A549 treated with CpdA at 1 μM for 4 hours (cell line): ENCODE results near the gene VAT1. TPM values are rescaled to one million over a fixed set of nuclear protein-coding genes. Genes with fewer than 3 reads are reported as not detected.

ENCODE experiments used
- total RNA-seq: library from RNA; stranded (reverse); fragments of 200-300 nt; extraction: Qiagen RNA extraction; gene quantifications from 5 replicates; pipeline ENCODE4 v1.2.3, GENCODE V29; 2022; ENCODE audit warnings: low read depth

VAT1 gene
- 202 to 235 TPM (median 227 TPM) in 5 replicates for total RNA-seq

GRCh38 chr17:43021741-43022512 is at the start of gene VAT1:
TSS of gene VAT1 (minus strand) at chr17:43022385. CDS start at chr17:43022322, 63 bp downstream.

DNA sequence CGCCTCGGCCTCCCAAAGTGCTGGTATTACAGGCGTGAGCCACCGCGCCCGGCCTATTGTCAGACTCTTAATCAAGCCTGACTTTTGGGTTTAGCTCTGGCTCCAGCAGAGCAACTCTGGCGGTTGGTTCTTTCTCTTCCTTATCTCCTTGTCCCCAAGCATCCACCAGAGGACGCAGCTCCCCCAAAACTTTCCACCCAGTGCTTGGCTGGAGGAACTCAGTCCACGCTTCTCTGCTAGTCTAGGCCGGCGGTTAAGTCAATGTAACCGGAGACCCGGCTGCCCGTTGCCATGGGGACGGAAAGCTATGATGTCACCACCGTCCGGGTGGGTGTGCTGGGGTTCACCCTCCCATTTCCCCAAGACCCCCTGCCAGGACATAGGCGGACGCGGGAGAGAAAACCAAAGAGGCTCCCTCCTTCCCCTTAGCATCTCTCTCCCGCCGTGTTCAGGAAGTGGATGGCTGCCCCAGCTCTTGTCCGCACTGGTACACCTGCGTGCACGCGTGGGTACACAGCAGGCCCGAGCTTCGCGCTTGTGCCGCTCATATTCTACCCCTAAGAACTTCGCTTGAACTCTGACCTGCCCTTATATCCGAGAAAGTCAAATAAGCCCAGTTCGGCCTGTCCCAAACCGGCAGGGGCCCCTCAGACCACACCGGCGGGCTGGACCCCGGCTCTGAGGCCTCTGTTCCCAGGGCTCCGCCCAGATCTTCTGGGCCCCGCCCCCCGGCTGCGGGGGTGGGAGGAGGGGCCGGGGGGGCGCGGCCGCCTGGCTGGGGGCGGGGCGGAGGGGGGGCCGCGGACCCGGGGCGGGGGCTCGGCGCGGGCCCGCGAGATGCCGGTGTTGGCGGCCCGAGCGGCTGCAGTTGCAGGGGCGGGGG is 2.5 kb upstream of the VAT1 start, which contains the start of gene RND2:
Gene RND2, plus strand, starts transcription at position 825 of the 883 bp plus-strand sequence. CDS start 117 bp downstream, outside the sequence.

GRCh38 chr17:43006639-43007551 is 15.3 kb downstream of the VAT1 start, which contains the start of gene IFI35:
TSS of gene IFI35 (plus strand) at chr17:43006784. CDS start at chr17:43006948, 164 bp downstream.

GRCh38 chr17:42997984-42998938 is 23.9 kb downstream of the VAT1 start, which contains the start of gene RPL27:
TSS of gene RPL27 (plus strand) at chr17:42998419. CDS start at chr17:42998751, 332 bp downstream.

GRCh38 chr17:42980274-42980765 is 41.9 kb downstream of the VAT1 start, which contains the start of gene RUNDC1:
TSS of gene RUNDC1 (plus strand) at chr17:42980565. CDS start at chr17:42980577, 12 bp downstream.

DNA sequence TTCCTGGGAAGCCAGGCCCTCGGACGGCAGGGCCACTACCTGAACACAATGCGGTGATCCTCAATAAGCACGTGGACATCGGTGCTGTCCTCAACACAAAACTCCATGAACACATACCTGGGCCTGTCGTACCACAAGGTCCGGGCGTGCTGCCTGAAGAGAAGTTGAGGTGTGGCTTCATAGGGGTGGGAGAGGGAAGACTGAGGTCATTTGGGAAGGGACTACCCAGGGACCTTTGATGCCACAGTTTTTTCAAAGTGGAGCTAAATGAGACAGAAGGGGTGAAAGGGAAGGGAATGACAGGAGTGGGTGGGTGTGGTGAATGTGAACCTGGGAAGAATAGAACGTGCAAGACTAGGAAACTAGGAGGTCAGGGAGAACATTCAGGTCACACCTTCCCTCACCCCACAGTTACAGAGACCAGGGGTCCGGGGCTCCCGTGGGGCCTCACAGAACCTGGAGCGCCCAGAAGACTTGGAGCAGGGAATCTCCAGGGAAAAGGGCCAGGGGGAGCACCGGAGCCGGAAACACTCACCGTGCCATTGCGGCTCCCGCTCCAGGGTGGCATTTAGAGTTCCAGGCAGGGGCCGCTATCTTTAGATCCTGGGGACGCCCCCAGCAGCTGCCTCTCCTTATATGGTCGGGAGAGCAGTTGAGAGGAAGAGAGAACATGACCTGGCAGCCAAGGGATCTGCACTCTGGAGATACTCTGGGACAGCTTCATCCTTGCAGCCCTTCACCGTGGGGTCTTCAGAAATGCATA is 42.5 kb downstream of the VAT1 start, which contains the start of gene PTGES3L:
Gene PTGES3L, minus strand, starts transcription at position 570 of the 763 bp plus-strand sequence. Its CDS starts 27 bp downstream, at position 543.

Other genes starting within 250 kb of the VAT1 start
- 126 to 132 TPM (median 128 TPM) in 5 replicates for gene VPS25, start 248.9 kb downstream of the VAT1 start, total RNA-seq
- 0.92 to 2.0 TPM (median 1.3 TPM) in 5 replicates for gene WNK4, start 241.8 kb downstream of the VAT1 start, total RNA-seq
- 118 to 141 TPM (median 138 TPM) in 5 replicates for gene COA3, start 223.7 kb downstream of the VAT1 start, total RNA-seq
- gene CNTD1, start 223.5 kb downstream of the VAT1 start, total RNA-seq = 0.08 to 0.27 TPM (median 0.25 TPM) in 3 of 5 replicates, not detected in the others
- 76.8 to 105 TPM (median 80.9 TPM) in 5 replicates for gene BECN1, start 198.1 kb downstream of the VAT1 start, total RNA-seq
- 225 to 304 TPM (median 243 TPM) in 5 replicates for gene PSME3, start 189.0 kb downstream of the VAT1 start, total RNA-seq
- gene AOC2, start 177.8 kb downstream of the VAT1 start, total RNA-seq = 1.4 to 3.0 TPM (median 2.0 TPM) in 5 replicates
- gene AOC3, start 171.2 kb downstream of the VAT1 start, total RNA-seq = 0.97 to 2.1 TPM (median 1.0 TPM) in 5 replicates
- not detected in 5 replicates for gene G6PC1, start 121.6 kb downstream of the VAT1 start, total RNA-seq
- gene AARSD1, start 57.9 kb downstream of the VAT1 start, total RNA-seq = 51.5 to 58.5 TPM (median 55.3 TPM) in 5 replicates
- gene PTGES3L, start 42.3 kb downstream of the VAT1 start, total RNA-seq = 0.55 to 0.99 TPM (median 0.84 TPM) in 5 replicates
- gene RUNDC1, start 41.8 kb downstream of the VAT1 start, total RNA-seq = 19.6 to 21.7 TPM (median 20.3 TPM) in 5 replicates
- gene RPL27, start 24.0 kb downstream of the VAT1 start, total RNA-seq = 2,853 to 3,460 TPM (median 3,163 TPM) in 5 replicates
- 17.3 to 19.5 TPM (median 17.9 TPM) in 5 replicates for gene IFI35, start 15.6 kb downstream of the VAT1 start, total RNA-seq
- gene RND2, start 2.8 kb upstream of the VAT1 start, total RNA-seq = 0.13 to 0.24 TPM (median 0.15 TPM) in 5 replicates
- gene BRCA1, start 103.0 kb upstream of the VAT1 start, total RNA-seq = 23.2 to 32.9 TPM (median 27.6 TPM) in 5 replicates
- gene NBR1, start 148.8 kb upstream of the VAT1 start, total RNA-seq = 35.9 to 52.1 TPM (median 44.9 TPM) in 5 replicates
- gene TMEM106A, start 189.5 kb upstream of the VAT1 start, total RNA-seq = 0.85 to 1.6 TPM (median 1.1 TPM) in 5 replicates
- gene CCDC200, start 206.2 kb upstream of the VAT1 start, total RNA-seq = not detected in 5 replicates
- gene RNU2-1, start 211.6 kb upstream of the VAT1 start, total RNA-seq = not detected in 5 replicates